ENCODE data around the gene ZNF469.
"Not testable (repeated sequence)": the region's sequence is repeated elsewhere in the genome, so short reads cannot be mapped to it uniquely, and the experiment has no call there.

- TF ChIP-seq POLR2A, CTCF (IDR thresholded peaks at IDR 0.05): not testable (repeated sequence)
Measured at GRCh38 chr16:88410297-88410968, 27.7 kb downstream of the ZNF469 start.

All from heart left ventricle (tissue), 13 donors.